ENCODE measurements around the gene TMEM117. TPM values are rescaled to one million over a fixed set of nuclear protein-coding genes. Genes with fewer than 3 reads are reported as not detected.

Gene TMEM117
- total RNA-seq, 2 experiments from 2014 or later: 1.4 TPM

- Mint-ChIP-seq H3K27me3 (no peaks in the 10 kb centered on the region), H3K9me3 (ENCODE audit: low read depth) (peaks cover 9% of the 10 kb centered on the region), H3K4me3 (no peak overlapping the region), H3K27ac (no peak overlapping the region), H3K4me1 (no peaks in the 10 kb centered on the region), H3K36me3 (ENCODE audit: low read depth) (no peaks in the 10 kb centered on the region)
- ChIA-PET POLR2A (no interaction called here), CTCF (interaction anchor here (1.5 to 1.6 kb wide), 2 partner anchors 12 to 13 kb away, joined by 3 to 4 read pairs; no protein-coding TSS in a partner anchor)
- no peak for DNase-seq
- intact Hi-C loops (cut with DNase I, micrococcal nuclease): no loop called here
- ATAC-seq: no peak
Measured at GRCh38 chr12:44117337-44117736, 281.5 kb downstream of the TMEM117 start.

GRCh38 chr12:44118946-44119345 is 283.1 kb downstream of the TMEM117 start:
- H3K27me3 Mint-ChIP-seq: no peaks in the 10 kb centered on the region
- DNase-seq (no peak), ATAC-seq (no peak)
- H3K36me3 Mint-ChIP-seq (ENCODE audit: low read depth): no peaks in the 10 kb centered on the region
- H3K4me1 Mint-ChIP-seq: no peaks in the 10 kb centered on the region
- H3K9me3 Mint-ChIP-seq (ENCODE audit: low read depth): peaks cover 9% of the 10 kb centered on the region
- POLR2A ChIA-PET: no interaction called here
- CTCF ChIA-PET: interaction anchor here (0.6 kb wide), 1 partner anchor 474 kb away, joined by 3 read pairs; no protein-coding TSS in a partner anchor
- no peak overlapping the region for H3K27ac Mint-ChIP-seq
- intact Hi-C loops (cut with DNase I, micrococcal nuclease): no loop called here
- no peak overlapping the region for H3K4me3 Mint-ChIP-seq

DNA sequence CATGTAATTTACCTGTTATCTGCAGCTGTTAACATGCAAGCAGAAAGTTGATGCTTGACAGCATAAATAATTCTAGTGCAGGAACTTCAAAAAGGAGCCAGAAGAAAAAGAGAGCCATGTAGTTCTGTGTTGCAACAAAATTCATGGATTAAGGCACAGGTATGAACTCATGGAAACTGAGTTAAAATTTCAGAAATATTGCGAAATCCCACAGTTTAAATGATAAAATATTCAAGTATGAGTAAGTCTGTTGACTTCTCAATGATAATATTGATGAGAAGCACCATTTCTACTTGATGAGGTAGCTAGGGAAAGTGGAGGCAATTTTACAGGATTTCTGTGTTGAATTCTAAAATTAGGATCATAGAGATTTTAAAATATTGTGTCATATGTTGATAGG is 290.9 kb downstream of the TMEM117 start:
- no peaks in the 10 kb centered on the region for H3K36me3 Mint-ChIP-seq (ENCODE audit: low read depth)
- ATAC-seq (no peak), DNase-seq (no peak)
- no peaks in the 10 kb centered on the region for H3K4me1 Mint-ChIP-seq
- POLR2A ChIA-PET: no interaction called here
- CTCF ChIA-PET: no interaction called here
- intact Hi-C loops (cut with DNase I, micrococcal nuclease): no loop called here
- H3K27ac Mint-ChIP-seq: no peak overlapping the region
- H3K4me3 Mint-ChIP-seq: no peak overlapping the region
- H3K9me3 Mint-ChIP-seq (ENCODE audit: low read depth): no peaks in the 10 kb centered on the region
- H3K27me3 Mint-ChIP-seq: no peaks in the 10 kb centered on the region

DNA sequence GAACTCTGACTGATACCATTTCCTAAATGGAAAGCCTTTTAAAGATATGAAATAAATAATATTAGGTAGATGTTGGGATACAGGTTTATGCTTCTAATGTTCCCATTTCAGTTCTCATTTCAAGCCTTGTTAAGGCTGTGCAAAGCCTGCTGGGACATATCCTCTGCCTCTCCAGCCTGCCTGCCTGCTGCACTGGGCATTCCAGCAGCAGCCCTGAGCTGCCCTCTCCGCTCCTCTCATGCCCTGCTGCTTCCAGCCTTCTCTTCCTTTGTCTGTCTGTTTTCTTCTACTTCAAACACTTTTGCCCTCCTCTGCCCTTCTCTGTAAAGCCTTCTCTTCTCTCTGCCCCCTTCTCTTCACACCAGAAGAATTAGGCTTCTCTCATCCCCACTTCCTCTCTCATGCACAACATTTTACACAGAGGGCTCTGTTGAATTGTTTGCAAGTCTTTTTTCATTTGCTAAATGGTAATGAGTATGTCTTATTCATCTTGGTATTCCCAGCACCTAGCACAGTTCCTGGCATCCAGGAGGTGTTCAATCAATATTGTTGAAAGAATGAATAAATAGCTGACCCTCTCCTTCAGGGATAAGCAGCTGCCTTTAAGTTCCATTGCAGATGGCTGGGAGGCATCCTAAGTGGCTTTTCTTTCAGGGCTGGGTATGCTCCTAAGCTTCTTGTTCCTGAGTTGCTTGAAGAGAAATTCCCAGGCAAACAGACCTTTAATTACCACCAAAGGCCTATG is 292.3 kb downstream of the TMEM117 start:
- no peaks in the 10 kb centered on the region for H3K4me1 Mint-ChIP-seq
- ChIA-PET CTCF (interaction anchor here (0.8 to 1.2 kb wide), 2 partner anchors 11 to 190 kb away, joined by 4 to 5 read pairs; no protein-coding TSS in a partner anchor), POLR2A (no interaction called here)
- H3K4me3 Mint-ChIP-seq: no peak overlapping the region
- DNase-seq (no peak), ATAC-seq (no peak)
- H3K36me3 Mint-ChIP-seq (ENCODE audit: low read depth): no peaks in the 10 kb centered on the region
- intact Hi-C loops (cut with DNase I, micrococcal nuclease): no loop called here
- H3K27ac Mint-ChIP-seq: no peak overlapping the region
- no peaks in the 10 kb centered on the region for H3K27me3 Mint-ChIP-seq
- no peaks in the 10 kb centered on the region for H3K9me3 Mint-ChIP-seq (ENCODE audit: low read depth)

- intact Hi-C loops (cut with DNase I, micrococcal nuclease): no loop called here
- DNase-seq (no peak), ATAC-seq (no peak)
- Mint-ChIP-seq H3K4me3 (no peak overlapping the region), H3K4me1 (no peaks in the 10 kb centered on the region), H3K9me3 (ENCODE audit: low read depth) (peaks cover 2% of the 10 kb centered on the region), H3K36me3 (ENCODE audit: low read depth) (peaks cover 2% of the 10 kb centered on the region), H3K27me3 (no peaks in the 10 kb centered on the region), H3K27ac (no peak overlapping the region)
- POLR2A ChIA-PET: no interaction called here
- CTCF ChIA-PET: no interaction called here
Measured at GRCh38 chr12:44143175-44143574, 307.3 kb downstream of the TMEM117 start.

DNA sequence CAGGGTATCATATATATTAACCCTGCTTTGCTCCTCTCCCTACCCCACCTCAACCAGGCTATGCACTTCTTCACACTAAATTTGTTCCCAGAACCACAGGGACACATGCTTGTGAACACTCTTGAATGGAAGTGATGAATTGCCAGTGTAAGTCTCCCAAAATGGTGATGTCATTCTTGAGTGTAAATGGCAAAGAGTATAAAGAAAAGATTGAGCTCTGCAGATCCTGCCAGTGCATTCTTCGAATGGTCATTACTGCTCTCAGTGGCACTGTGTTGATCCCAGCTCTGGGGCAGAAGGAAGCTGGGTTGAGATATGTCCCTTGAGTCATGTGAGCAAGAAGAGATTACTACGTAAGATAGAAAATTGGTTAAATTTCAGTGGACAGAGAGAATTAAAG is 313.1 kb downstream of the TMEM117 start:
- H3K4me1 Mint-ChIP-seq: no peaks in the 10 kb centered on the region
- no peak overlapping the region for H3K4me3 Mint-ChIP-seq
- no peak overlapping the region for H3K27ac Mint-ChIP-seq
- DNase-seq (no peak), ATAC-seq (no peak)
- no peaks in the 10 kb centered on the region for H3K27me3 Mint-ChIP-seq
- CTCF ChIA-PET: no interaction called here
- no peaks in the 10 kb centered on the region for H3K9me3 Mint-ChIP-seq (ENCODE audit: low read depth)
- POLR2A ChIA-PET: no interaction called here
- intact Hi-C loops (cut with DNase I, micrococcal nuclease): no loop called here
- no peaks in the 10 kb centered on the region for H3K36me3 Mint-ChIP-seq (ENCODE audit: low read depth)

DNA sequence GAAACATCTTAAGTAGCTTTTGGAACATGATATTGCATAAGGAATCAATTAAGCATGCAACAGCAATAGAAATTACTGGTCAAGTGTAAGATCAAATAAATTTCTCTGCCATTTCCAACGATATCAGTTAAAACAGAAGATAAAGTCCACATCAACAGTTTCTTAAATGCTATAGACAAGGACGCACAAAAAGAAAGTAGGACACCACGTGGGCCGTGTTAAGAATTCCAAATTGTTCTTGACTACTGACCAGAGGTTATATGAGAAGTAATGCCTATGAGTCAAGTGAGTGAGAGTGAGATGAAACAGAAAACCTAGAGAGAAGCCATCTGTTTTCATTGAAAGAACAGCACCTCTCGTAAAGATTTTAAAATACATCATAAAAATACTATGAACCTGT is 318.2 kb downstream of the TMEM117 start:
- POLR2A ChIA-PET: no interaction called here
- Mint-ChIP-seq H3K36me3 (ENCODE audit: low read depth) (no peaks in the 10 kb centered on the region), H3K4me3 (no peak overlapping the region), H3K4me1 (no peaks in the 10 kb centered on the region), H3K27me3 (no peaks in the 10 kb centered on the region), H3K9me3 (ENCODE audit: low read depth) (no peaks in the 10 kb centered on the region), H3K27ac (no peak overlapping the region)
- ATAC-seq (no peak), DNase-seq (no peak)
- CTCF ChIA-PET: no interaction called here
- intact Hi-C loops (cut with DNase I, micrococcal nuclease): loop anchor here in 1 of 2 experiments (10.0 kb wide), 1 partner anchor 679 kb away; no protein-coding TSS in a partner anchor

- DNase-seq (no peak), ATAC-seq (no peak)
- Mint-ChIP-seq H3K27me3 (no peaks in the 10 kb centered on the region), H3K9me3 (ENCODE audit: low read depth) (no peaks in the 10 kb centered on the region), H3K36me3 (ENCODE audit: low read depth) (no peaks in the 10 kb centered on the region), H3K27ac (no peak overlapping the region), H3K4me3 (no peak overlapping the region), H3K4me1 (no peaks in the 10 kb centered on the region)
- POLR2A ChIA-PET: no interaction called here
- CTCF ChIA-PET: no interaction called here
- intact Hi-C loops (cut with DNase I, micrococcal nuclease): loop anchor here in 1 of 2 experiments (10.0 kb wide), 1 partner anchor 681 kb away; no protein-coding TSS in a partner anchor
Measured at GRCh38 chr12:44155358-44155757, 319.5 kb downstream of the TMEM117 start.

- no peak overlapping the region for H3K4me3 Mint-ChIP-seq
- POLR2A ChIA-PET: no interaction called here
Measured at GRCh38 chr12:44157359-44157758, 321.5 kb downstream of the TMEM117 start.

GRCh38 chr12:44158746-44159145 is 322.9 kb downstream of the TMEM117 start:
- H3K27me3 Mint-ChIP-seq: no peaks in the 10 kb centered on the region
- H3K4me3 Mint-ChIP-seq: no peak overlapping the region
- no peak for DNase-seq
- CTCF ChIA-PET: no interaction called here
- H3K4me1 Mint-ChIP-seq: no peaks in the 10 kb centered on the region
- no peak overlapping the region for H3K27ac Mint-ChIP-seq
- POLR2A ChIA-PET: no interaction called here
- no peak for ATAC-seq
- no peaks in the 10 kb centered on the region for H3K36me3 Mint-ChIP-seq (ENCODE audit: low read depth)
- H3K9me3 Mint-ChIP-seq (ENCODE audit: low read depth): no peaks in the 10 kb centered on the region
- intact Hi-C loops (cut with DNase I, micrococcal nuclease): loop anchor here in 1 of 2 experiments (10.0 kb wide), 1 partner anchor 684 kb away; no protein-coding TSS in a partner anchor

More at GRCh38 chr12:44157359-44157758, 321.5 kb downstream of the TMEM117 start:
- H3K4me1 Mint-ChIP-seq: no peaks in the 10 kb centered on the region
- DNase-seq (no peak), ATAC-seq (no peak)
- no peaks in the 10 kb centered on the region for H3K9me3 Mint-ChIP-seq (ENCODE audit: low read depth)
- intact Hi-C loops (cut with DNase I, micrococcal nuclease): loop anchor here in 1 of 2 experiments (10.0 kb wide), 1 partner anchor 683 kb away; no protein-coding TSS in a partner anchor
- CTCF ChIA-PET: no interaction called here
- no peak overlapping the region for H3K27ac Mint-ChIP-seq
- no peaks in the 10 kb centered on the region for H3K36me3 Mint-ChIP-seq (ENCODE audit: low read depth)
- no peaks in the 10 kb centered on the region for H3K27me3 Mint-ChIP-seq

DNA sequence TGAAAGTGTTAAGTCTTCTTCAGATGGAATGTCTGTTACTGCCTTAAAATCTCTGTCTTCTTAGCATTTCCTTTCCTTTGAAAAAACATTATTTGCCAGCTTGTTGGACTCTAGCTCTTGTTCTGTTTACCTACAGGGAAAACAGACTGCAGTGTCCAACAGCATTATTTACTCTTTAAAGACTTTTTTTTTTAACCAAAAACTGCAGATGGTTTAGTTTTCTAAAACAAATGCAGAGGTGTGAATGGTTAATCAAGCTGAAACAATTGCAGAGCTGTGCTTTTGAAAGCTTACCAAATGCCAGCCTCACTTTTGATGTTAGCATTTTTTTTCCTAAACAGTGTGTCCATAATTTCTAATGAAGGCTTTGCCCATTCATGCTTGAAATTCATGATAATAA is 323.3 kb downstream of the TMEM117 start:
- intact Hi-C loops (cut with DNase I, micrococcal nuclease): loop anchor here in 1 of 2 experiments (10.0 kb wide), 1 partner anchor 684 kb away; no protein-coding TSS in a partner anchor
- Mint-ChIP-seq H3K36me3 (ENCODE audit: low read depth) (no peaks in the 10 kb centered on the region), H3K4me1 (no peaks in the 10 kb centered on the region), H3K27ac (no peak overlapping the region), H3K9me3 (ENCODE audit: low read depth) (no peaks in the 10 kb centered on the region), H3K27me3 (no peaks in the 10 kb centered on the region), H3K4me3 (no peak overlapping the region)
- ChIA-PET CTCF (interaction anchor here (0.6 kb wide), 1 partner anchor 30 kb away, joined by 3 read pairs; no protein-coding TSS in a partner anchor), POLR2A (interaction anchor here (0.6 kb wide), 1 partner anchor 1565 kb away, joined by 4 read pairs; no protein-coding TSS in a partner anchor)
- ATAC-seq: no peak
- no peak for DNase-seq

- H3K27me3 Mint-ChIP-seq: no peaks in the 10 kb centered on the region
- no peaks in the 10 kb centered on the region for H3K4me1 Mint-ChIP-seq
- no peak overlapping the region for H3K27ac Mint-ChIP-seq
- no peaks in the 10 kb centered on the region for H3K9me3 Mint-ChIP-seq (ENCODE audit: low read depth)
- ChIA-PET POLR2A (interaction anchor here (0.6 kb wide), 1 partner anchor 1566 kb away, joined by 4 read pairs; no protein-coding TSS in a partner anchor), CTCF (interaction anchor here (0.6 to 1.2 kb wide), 3 partner anchors 18 to 56 kb away, joined by 3 read pairs; no protein-coding TSS in a partner anchor)
- no peaks in the 10 kb centered on the region for H3K36me3 Mint-ChIP-seq (ENCODE audit: low read depth)
- no peak overlapping the region for H3K4me3 Mint-ChIP-seq
- intact Hi-C loops (cut with DNase I, micrococcal nuclease): loop anchor here in 1 of 2 experiments (10.0 kb wide), 1 partner anchor 685 kb away; no protein-coding TSS in a partner anchor
- DNase-seq (no peak), ATAC-seq (no peak)
Measured at GRCh38 chr12:44159862-44160261, 324.0 kb downstream of the TMEM117 start.

Measured in activated CD4-positive, alpha-beta T cell treated with anti-CD3 and anti-CD28 coated beads for 36 hours (primary cell).